GM04503 (cell line): ENCODE results near the gene TET2.
"Not testable (repeated sequence)": the region's sequence is repeated elsewhere in the genome, so short reads cannot be mapped to it uniquely, and the experiment has no call there.

ENCODE experiments used
- DNase-seq: peaks from one replicate; pipeline ENCODE4 v3.0.0-alpha.2; 2012; ENCODE audit warnings: low read depth

Gene TET2

DNA sequence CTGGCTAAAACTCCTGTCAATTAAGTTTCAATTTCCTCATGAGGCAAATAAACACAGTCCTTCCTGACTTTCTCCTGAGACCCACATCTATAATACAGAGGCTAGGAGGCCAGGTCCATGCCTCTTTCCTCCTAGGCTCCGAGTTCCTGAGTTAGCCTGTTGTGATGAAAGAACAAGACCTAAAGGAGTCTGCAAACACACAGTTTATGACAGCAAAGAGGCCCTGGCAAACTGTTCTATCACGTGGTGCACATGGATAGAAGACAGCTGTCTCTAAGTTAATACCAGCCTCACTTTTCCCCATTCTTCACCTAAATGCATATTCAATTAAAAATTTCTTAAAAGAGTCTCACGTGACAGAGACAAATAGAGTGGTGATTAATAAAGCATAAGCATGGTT lies 145.2 kb downstream of the TET2 start:
- DNase-seq = no peak

DNA sequence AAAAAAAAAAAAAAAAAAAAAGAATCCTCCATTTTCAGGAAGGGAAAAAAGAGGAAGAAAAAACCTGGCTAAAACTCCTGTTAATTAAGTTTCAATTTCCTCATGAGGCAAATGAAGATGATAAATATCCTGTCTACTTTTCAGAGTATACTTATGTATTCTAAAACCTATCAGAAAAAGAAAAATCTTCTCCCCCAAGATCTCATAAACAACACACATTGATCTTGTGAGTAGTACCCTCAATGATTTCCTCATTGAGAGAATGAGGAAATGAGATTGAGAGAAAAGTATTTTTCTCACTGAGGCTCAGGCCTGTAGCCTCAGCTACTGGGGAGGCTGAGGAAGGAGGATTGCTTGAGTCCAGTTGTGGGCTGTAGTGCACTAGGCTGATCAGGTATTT lies 146.7 kb downstream of the TET2 start:
- no peak for DNase-seq

DNA sequence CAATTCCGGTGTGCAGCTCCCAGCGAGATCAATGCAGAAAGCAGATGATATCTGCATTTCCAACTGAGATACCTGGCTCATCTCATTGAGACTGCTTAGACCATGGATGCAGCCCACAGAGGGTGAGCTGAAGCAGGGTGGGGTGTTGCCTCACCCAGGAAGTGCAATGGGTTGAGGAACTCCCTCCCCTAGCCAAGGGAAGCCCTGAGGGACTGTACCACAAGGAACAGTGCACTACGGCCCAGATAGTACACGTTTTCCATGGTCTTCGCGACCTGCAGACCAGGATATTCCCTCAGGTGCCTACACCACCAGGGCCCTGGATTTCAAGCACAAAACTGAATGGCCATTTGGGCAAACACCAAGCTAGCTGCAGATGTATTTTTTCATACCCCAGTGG lies 150.0 kb downstream of the TET2 start:
- no peak for DNase-seq

DNA sequence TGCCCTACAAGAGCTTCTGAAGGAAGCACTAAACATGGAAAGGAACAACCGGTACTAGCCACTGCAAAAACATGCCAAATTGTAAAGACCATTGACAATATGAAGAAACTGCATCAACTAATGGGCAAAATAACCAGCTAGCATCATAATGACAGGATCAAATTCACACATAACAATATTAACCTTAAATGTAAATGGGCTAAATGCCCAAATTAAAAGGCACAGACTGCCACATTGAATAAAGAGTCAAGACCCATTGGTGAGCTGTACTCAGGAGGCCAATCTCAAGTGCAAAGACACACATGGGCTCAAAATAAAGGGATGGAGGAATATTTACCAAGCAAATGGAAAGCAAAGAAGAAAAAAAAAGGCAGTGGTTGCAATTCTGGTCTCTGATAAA lies 152.4 kb downstream of the TET2 start:
- DNase-seq = not testable (repeated sequence)

DNA sequence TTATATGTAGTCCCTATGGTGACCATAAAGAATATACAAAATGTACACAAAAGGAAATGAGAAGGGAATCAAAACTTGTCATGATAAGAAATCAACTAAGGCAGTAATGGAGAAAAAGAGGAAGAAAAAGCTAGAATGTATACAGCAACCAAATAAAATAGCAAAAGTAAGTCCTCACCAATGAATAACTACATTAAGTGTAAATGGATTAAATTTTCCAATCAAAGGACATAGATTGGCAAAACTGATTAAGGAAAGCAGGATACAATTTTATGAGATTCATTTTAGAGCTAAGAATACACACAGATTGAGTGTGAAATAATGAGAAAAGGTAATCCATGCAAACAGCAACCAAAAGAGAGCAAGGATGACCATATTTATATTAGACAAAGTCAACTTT lies 157.4 kb downstream of the TET2 start:
- DNase-seq = no peak

DNA sequence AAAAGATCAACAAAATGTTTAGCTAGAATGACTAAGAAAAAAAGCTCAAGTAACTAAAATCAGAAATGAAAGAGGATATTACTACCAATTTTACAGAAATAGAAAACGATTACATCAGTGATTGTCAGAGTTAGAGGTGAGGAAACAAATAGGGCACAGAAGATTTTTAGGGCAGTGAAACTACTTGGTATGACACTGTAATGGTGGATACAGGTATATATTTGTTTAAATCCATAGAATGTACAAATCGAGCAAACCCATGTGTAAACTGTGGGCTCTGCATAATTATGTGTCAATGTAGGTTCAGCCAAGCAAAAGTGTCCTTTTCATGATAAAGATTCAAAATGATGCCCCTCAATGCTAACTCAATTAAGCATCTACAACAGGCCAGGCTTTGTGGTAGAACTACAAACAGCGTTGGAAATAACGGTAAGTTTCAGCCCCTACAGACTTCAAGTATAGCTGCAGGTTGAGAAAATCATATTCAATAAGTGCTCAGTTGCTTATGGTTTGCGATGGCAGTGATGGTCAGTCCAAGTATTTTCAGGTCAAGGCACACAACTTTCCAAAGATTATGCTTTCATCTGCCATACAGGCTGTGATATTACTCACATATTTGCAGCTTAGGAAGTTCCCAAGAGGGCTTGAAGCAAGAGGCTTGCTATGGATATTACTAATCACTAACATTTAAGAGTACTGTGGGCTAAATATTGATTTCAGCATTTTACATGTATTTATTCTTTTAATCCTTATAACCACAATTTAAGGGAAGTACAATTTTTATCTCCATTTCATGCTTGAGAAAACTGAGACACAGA lies 158.6 kb downstream of the TET2 start:
- DNase-seq = no peak

DNA sequence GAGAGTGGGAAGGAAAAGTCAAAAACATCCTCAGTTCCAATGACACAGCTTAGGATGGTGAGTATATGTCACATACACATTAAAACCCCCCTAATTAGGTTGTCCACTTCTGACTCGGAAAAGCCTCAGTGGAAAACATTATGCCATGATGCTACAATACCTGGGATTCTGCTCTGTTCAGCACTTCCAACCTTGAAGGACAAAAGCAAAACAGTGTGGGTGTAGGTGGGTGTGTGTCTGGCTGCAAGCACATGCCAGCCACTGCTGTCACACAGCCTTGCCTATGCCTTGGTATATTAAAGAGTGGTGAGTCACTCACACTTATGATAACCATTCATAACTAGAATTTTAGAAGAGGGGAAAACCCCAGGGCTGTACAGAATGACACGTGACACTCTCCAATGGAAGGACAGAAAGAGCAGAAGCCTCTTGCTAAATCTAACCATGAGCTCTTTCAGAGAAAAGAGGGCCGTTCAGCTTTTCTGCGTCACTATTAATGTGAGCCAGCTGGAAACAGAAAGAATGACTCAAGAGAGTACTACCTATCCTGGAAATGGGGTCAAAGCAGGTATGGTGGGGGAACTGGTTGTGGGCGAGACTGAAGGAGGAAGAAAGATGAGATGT lies 159.6 kb downstream of the TET2 start:
- DNase-seq = no peak

DNA sequence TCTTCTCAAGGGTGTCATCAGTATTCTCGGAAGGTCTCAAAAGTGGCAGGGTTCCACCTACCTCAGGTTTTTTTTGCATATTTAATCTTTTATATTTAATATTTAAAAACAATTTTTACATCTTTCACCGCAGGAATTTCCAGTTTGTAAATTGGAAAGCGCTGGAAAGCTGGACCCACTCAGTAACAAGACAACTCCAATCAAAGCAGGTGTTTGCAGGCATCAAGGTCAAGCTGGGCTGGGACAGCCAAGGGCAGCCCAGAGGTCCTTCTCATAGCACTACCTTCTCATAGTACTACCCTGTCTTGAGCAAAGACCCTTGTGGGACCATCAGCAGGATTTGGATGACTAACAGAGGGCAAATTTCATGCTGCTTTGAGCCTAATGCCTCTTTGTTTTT lies 160.1 kb downstream of the TET2 start:
- DNase-seq = no peak

DNA sequence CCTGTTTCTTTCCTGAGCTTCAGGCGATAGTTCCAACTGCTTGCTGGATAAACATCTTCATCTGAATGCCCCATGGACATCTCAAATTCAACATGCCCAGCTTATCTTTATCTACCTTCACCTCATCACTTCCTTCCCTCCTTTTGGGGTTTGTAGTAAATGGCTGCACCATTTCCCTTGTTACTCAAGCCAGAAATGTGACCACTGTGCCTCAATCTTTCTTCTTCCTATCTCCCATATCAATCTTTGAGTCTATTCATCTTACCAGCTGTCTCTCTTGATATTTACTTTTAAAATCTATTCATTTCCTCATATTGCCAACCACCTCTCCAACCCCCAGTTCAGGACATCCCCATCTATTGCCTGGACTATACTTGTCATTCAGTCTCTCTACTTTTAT lies 171.8 kb downstream of the TET2 start:
- no peak for DNase-seq

DNA sequence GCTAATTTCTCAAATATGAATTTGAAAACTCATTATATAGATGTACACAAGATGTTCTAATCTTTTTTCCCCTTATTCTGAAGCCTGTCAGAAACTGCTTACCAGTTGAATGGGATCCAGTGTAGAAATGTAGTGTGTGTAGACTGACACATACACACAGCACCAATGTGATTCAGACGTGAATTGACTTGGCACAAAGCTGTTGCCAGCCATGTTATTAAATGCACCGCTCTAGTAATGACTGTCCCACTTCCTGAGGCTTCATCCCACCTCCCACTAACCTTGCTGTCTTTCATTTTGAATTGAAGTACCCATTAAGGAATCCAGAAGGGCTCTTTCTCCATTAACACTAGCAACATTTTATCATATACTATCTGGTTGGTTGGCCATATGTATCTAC lies 180.5 kb downstream of the TET2 start:
- DNase-seq = no peak

DNA sequence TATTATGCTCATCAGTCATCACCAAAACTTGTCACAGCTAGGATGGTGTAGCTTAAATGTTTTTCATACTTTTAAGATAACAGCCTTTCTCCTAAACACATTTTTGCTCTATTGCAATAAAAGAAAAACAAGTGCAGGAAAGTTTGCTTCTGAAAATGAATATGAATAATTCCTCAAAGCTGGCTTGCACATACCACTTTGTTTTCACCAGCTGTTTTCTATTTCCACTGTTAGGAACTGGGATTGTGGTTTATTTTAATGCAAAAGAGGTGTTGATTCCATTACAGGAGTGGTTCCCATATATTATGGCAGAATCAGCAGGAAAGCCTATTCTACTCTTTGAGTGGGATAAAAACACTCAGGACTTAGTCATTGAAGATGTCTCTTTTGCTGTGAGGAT lies 181.3 kb downstream of the TET2 start:
- no peak for DNase-seq

DNA sequence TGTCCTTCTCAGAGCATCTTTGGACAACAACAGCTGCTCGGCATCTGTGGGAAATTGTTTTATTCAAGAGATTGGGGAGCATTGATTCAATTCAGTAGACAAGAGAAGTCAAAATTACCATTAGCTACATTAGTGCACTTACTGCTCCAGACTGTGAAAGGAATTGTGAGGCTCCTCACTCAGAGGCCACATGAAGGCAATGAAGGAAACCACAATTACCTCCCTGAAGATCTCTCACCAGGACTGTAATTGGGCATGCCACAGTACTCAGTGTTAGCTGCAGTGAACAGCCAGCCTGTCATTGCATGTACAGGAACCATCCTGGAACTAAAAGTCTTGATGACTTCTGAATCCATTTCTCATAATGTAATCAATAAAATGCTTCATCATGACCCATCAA lies 182.4 kb downstream of the TET2 start:
- no peak for DNase-seq
